WTC11 (cell line): Measurements from ENCODE around the gene PARD3B. TPM values are rescaled to one million over a fixed set of nuclear protein-coding genes. Genes with fewer than 3 reads are reported as not detected.

Experiments used
- ATAC-seq: fragments of 200-7000 bp; cut with Tn5 transposase; 2 replicates; pipeline ENCODE4 v1.10.0; 2021; ENCODE audit warnings: mild to moderate bottlenecking, moderate library complexity
- CTCF ChIA-PET: fragments of 300-600 bp; sonication (Branson Sonifier 250); formaldehyde crosslinking; loops from one replicate; lab custom pipeline; 2021; ENCODE audit warnings: antibody characterized with exemption; lab: Charles Lee
- POLR2A ChIA-PET: fragments of 350-600 bp; sonication (Branson Sonifier 250); formaldehyde crosslinking; loops from one replicate; lab custom pipeline; 2021; ENCODE audit warnings: antibody characterized with exemption; lab: Charles Lee
- DNase-seq: peaks from one replicate; pipeline ENCODE4 v3.0.0; 2021; ENCODE audit warnings: low spot score
- H3K27ac Mint-ChIP-seq: 2 replicates; pipeline ENCODE4 v1.8.0; 2021; ENCODE audit warnings: mixed read lengths
- H3K27me3 Mint-ChIP-seq: 2 replicates; pipeline ENCODE4 v1.8.0; 2021; ENCODE audit warnings: low read depth, mild to moderate bottlenecking, moderate library complexity, mixed read lengths
- H3K36me3 Mint-ChIP-seq: 2 replicates; pipeline ENCODE4 v1.8.0; 2021; ENCODE audit warnings: mixed read lengths
- H3K4me1 Mint-ChIP-seq: 2 replicates; pipeline ENCODE4 v1.8.0; 2022; ENCODE audit warnings: mixed read lengths
- H3K4me3 Mint-ChIP-seq: 2 replicates; pipeline ENCODE4 v1.8.0; 2021; ENCODE audit warnings: mild to moderate bottlenecking, moderate library complexity, mixed read lengths
- H3K9me3 Mint-ChIP-seq: 2 replicates; pipeline ENCODE4 v1.8.0; 2021; ENCODE audit warnings: mixed read lengths
- ATF6 ChIP-seq: sonication (generic); formaldehyde crosslinking; IDR thresholded peaks from 2 replicates; pipeline ENCODE4 v1.8.1; 2023; ENCODE audit warnings: mild to moderate bottlenecking, missing genetic modification reagents
- ESRRA ChIP-seq: sonication (generic); formaldehyde crosslinking; IDR thresholded peaks from 2 replicates; pipeline ENCODE4 v1.8.1; 2022; ENCODE audit warnings: mild to moderate bottlenecking, missing genetic modification reagents, borderline replicate concordance
- FOXJ3 ChIP-seq: sonication (generic); formaldehyde crosslinking; IDR thresholded peaks from 2 replicates; pipeline ENCODE4 v1.9.0; 2021; ENCODE audit warnings: missing genetic modification reagents, mild to moderate bottlenecking, borderline replicate concordance
- FOXP1 ChIP-seq: sonication (generic); formaldehyde crosslinking; IDR thresholded peaks from 2 replicates; pipeline ENCODE4 v1.8.0; 2022; ENCODE audit warnings: missing genetic modification reagents, mild to moderate bottlenecking, moderate library complexity, borderline replicate concordance
- KAT7 ChIP-seq: sonication (generic); formaldehyde crosslinking; IDR thresholded peaks from 2 replicates; pipeline ENCODE4 v1.8.1; 2023; ENCODE audit warnings: missing genetic modification reagents, mild to moderate bottlenecking, borderline replicate concordance
- NR3C1 ChIP-seq: sonication (generic); formaldehyde crosslinking; conservative IDR thresholded peaks from 2 replicates; pipeline ENCODE4 v1.8.1; 2023; ENCODE audit warnings: low read depth, mild to moderate bottlenecking, missing genetic modification reagents
- OVOL2 ChIP-seq: fragments of 250-450 bp; sonication (Bioruptor Pico); IDR thresholded peaks from 2 replicates; pipeline ENCODE4 v1.9.0; 2021; ENCODE audit warnings: mild to moderate bottlenecking, borderline replicate concordance
- PRDM15 ChIP-seq: sonication (generic); formaldehyde crosslinking; IDR thresholded peaks from 2 replicates; pipeline ENCODE4 v1.8.0; 2022; ENCODE audit warnings: missing genetic modification reagents
- RELA ChIP-seq: sonication (generic); formaldehyde crosslinking; IDR thresholded peaks from 2 replicates; pipeline ENCODE4 v1.8.1; 2022; ENCODE audit warnings: missing genetic modification reagents, mild to moderate bottlenecking, borderline replicate concordance
- RORB ChIP-seq: fragments of 250-450 bp; sonication (Bioruptor Pico); IDR thresholded peaks from 2 replicates; pipeline ENCODE4 v1.9.0; 2021; ENCODE audit warnings: mild to moderate bottlenecking
- SMAD4 ChIP-seq: sonication (generic); formaldehyde crosslinking; IDR thresholded peaks from 2 replicates; pipeline ENCODE4 v1.8.0; 2022; ENCODE audit warnings: mild to moderate bottlenecking, missing genetic modification reagents
- TCF7 ChIP-seq: sonication (generic); formaldehyde crosslinking; IDR thresholded peaks from 2 replicates; pipeline ENCODE4 v1.8.0; 2022; ENCODE audit warnings: mild to moderate bottlenecking, low read depth, missing genetic modification reagents, moderate library complexity
- ZBTB21 ChIP-seq: sonication (generic); formaldehyde crosslinking; IDR thresholded peaks from 2 replicates; pipeline ENCODE4 v1.8.1; 2023; ENCODE audit warnings: mild to moderate bottlenecking, missing genetic modification reagents, borderline replicate concordance
- ZNF121 ChIP-seq: sonication (generic); formaldehyde crosslinking; IDR thresholded peaks from 2 replicates; pipeline ENCODE4 v1.8.0; 2023; ENCODE audit warnings: missing genetic modification reagents
- ZNF416 ChIP-seq: fragments of 250-450 bp; sonication (Bioruptor Pico); IDR thresholded peaks from 2 replicates; pipeline ENCODE4 v1.9.0; 2021; ENCODE audit warnings: mild to moderate bottlenecking, inconsistent platforms
- ZNF423 ChIP-seq: fragments of 250-450 bp; sonication (Bioruptor Pico); IDR thresholded peaks from 2 replicates; pipeline ENCODE4 v2.1.2; 2022; ENCODE audit warnings: mild to moderate bottlenecking, moderate library complexity
- ZNF532 ChIP-seq: fragments of 250-450 bp; sonication (Bioruptor Pico); IDR thresholded peaks from 2 replicates; pipeline ENCODE4 v1.9.0; 2021; ENCODE audit warnings: mild to moderate bottlenecking, borderline replicate concordance
- ZNF671 ChIP-seq: fragments of 250-450 bp; sonication (Bioruptor Pico); IDR thresholded peaks from 2 replicates; pipeline ENCODE4 v1.8.0; 2021; ENCODE audit warnings: mild to moderate bottlenecking
- total RNA-seq: library from RNA; stranded (reverse); gene quantifications from 3 replicates; pipeline ENCODE4 v1.2.3, GENCODE V29; 2021
- TF ChIP-seq, protein P1 (sequence below): sonication (generic); formaldehyde crosslinking; IDR thresholded peaks from 2 replicates; pipeline ENCODE4 v1.8.0; 2022; ENCODE audit warnings: mild to moderate bottlenecking, missing genetic modification reagents
- TF ChIP-seq, protein P2 (sequence below): sonication (generic); formaldehyde crosslinking; conservative IDR thresholded peaks from 2 replicates; pipeline ENCODE4 v1.8.1; 2023; ENCODE audit warnings: mild to moderate bottlenecking, low read depth, missing genetic modification reagents, moderate library complexity

PARD3B gene
- total RNA-seq, 1 experiment from 2014 or later = 5.6 TPM

GRCh38 chr2:205500951-205501350, 955.7 kb downstream of the PARD3B start:
- CTCF ChIA-PET = no interaction called here
- H3K4me3 Mint-ChIP-seq = no peak overlapping the region
- DNase-seq = no peak
- TF ChIP-seq ZNF671 (CRISPR knock-in tag) (no peak), RORB (CRISPR knock-in tag) (no peak), ZNF532 (CRISPR knock-in tag) (no peak), FOXJ3 (CRISPR knock-in tag) (no peak), FOXP1 (CRISPR knock-in tag) (no peak), ZBTB21 (CRISPR knock-in tag) (no peak)
- TF ChIP-seq, protein P1, sequence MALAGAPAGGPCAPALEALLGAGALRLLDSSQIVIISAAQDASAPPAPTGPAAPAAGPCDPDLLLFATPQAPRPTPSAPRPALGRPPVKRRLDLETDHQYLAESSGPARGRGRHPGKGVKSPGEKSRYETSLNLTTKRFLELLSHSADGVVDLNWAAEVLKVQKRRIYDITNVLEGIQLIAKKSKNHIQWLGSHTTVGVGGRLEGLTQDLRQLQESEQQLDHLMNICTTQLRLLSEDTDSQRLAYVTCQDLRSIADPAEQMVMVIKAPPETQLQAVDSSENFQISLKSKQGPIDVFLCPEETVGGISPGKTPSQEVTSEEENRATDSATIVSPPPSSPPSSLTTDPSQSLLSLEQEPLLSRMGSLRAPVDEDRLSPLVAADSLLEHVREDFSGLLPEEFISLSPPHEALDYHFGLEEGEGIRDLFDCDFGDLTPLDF (CRISPR knock-in tag) = no peak
- TF ChIP-seq, protein P2, sequence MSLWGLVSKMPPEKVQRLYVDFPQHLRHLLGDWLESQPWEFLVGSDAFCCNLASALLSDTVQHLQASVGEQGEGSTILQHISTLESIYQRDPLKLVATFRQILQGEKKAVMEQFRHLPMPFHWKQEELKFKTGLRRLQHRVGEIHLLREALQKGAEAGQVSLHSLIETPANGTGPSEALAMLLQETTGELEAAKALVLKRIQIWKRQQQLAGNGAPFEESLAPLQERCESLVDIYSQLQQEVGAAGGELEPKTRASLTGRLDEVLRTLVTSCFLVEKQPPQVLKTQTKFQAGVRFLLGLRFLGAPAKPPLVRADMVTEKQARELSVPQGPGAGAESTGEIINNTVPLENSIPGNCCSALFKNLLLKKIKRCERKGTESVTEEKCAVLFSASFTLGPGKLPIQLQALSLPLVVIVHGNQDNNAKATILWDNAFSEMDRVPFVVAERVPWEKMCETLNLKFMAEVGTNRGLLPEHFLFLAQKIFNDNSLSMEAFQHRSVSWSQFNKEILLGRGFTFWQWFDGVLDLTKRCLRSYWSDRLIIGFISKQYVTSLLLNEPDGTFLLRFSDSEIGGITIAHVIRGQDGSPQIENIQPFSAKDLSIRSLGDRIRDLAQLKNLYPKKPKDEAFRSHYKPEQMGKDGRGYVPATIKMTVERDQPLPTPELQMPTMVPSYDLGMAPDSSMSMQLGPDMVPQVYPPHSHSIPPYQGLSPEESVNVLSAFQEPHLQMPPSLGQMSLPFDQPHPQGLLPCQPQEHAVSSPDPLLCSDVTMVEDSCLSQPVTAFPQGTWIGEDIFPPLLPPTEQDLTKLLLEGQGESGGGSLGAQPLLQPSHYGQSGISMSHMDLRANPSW = no peak
- no peaks in the 10 kb centered on the region for H3K36me3 Mint-ChIP-seq
- H3K4me1 Mint-ChIP-seq = peaks cover 14% of the 10 kb centered on the region
- H3K27me3 Mint-ChIP-seq = no peaks in the 10 kb centered on the region
- H3K9me3 Mint-ChIP-seq = peaks cover 6% of the 10 kb centered on the region
- H3K27ac Mint-ChIP-seq = 0 out of 2 replicates have a peak overlapping the region, but pooled peaks have one; percentile 14
- ATAC-seq = no peak
- POLR2A ChIA-PET = no interaction called here

DNA sequence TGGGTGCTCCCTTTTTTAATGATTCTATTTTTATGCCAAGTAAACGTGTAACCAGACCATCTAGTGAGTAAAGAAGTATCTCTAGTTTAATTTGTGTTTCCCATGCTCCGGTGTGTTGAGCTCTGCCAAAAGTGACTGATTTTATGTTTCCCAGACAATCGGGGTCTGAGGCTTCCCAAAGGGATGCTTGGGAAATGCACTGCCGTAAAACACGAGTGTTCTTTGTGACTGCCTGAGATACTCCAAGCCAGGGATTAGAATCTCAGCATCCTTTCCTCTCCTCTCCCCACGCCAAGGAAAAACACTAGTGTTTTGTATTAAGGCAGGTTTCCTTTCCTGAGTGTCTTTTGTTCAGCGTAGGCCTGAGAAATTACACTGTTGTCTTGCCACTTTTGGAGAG, 956.6 kb downstream of the PARD3B start:
- Mint-ChIP-seq H3K36me3 (no peaks in the 10 kb centered on the region), H3K27me3 (no peaks in the 10 kb centered on the region), H3K27ac (no peak overlapping the region), H3K4me1 (peaks cover 5% of the 10 kb centered on the region), H3K4me3 (no peak overlapping the region), H3K9me3 (peaks cover 12% of the 10 kb centered on the region)
- CTCF ChIA-PET = interaction anchor here (0.9 kb wide), 1 partner anchor 174 kb away, joined by 3 read pairs; no protein-coding TSS in a partner anchor
- POLR2A ChIA-PET = no interaction called here
- ATAC-seq (no peak), DNase-seq (no peak)
- no peak for TF ChIP-seq NR3C1 (CRISPR knock-in tag)
- no peak for TF ChIP-seq RELA (CRISPR knock-in tag)
- TF ChIP-seq OVOL2 (CRISPR knock-in tag) = no peak
- no peak for TF ChIP-seq ESRRA (CRISPR knock-in tag)
- TF ChIP-seq TCF7 (CRISPR knock-in tag) = no peak
- no peak for TF ChIP-seq PRDM15 (CRISPR knock-in tag)
- no peak for TF ChIP-seq ATF6 (CRISPR knock-in tag)
- TF ChIP-seq KAT7 (CRISPR knock-in tag) = no peak
- no peak for TF ChIP-seq ZNF121 (CRISPR knock-in tag)
- TF ChIP-seq ZNF416 = no peak
- TF ChIP-seq ZNF423 (CRISPR knock-in tag) = no peak
- TF ChIP-seq SMAD4 (CRISPR knock-in tag) = no peak
